GM12878 (cell line): ENCODE results near the gene YTHDF1. TPM values are rescaled to one million over a fixed set of nuclear protein-coding genes. Genes with fewer than 3 reads are reported as not detected.

ENCODE experiments used
- ATAC-seq: fragments of 200-7000 bp; cut with Tn5 transposase; 3 replicates; pipeline ENCODE4 v1.9.1; 2020; ENCODE audit warnings: mild to moderate bottlenecking, moderate library complexity
- BruUV-seq: library from RNA; stranded (reverse); fragments of 400-500 nt; replicated peaks from 2 replicates; lab custom pipeline; 2021; lab: Mats Ljungman, UMichigan
- CTCF ChIA-PET: fragments of 300-600 bp; sonication (Branson Sonifier 250); formaldehyde crosslinking; extraction: SDS; loops from one replicate; lab custom pipeline; 2021; ENCODE audit warnings: inconsistent platforms; lab: Yijun Ruan, JAX
- POLR2A ChIA-PET: fragments of 350-600 bp; formaldehyde crosslinking; extraction: SDS; loops from one replicate; lab custom pipeline; 2021; ENCODE audit warnings: inconsistent platforms; lab: Charles Lee
- RAD21 ChIA-PET: fragments of 300-600 bp; sonication (Branson Sonifier 250); formaldehyde crosslinking; loops from one replicate; lab custom pipeline; 2023; ENCODE audit warnings: antibody characterized with exemption; ENCODE audit not compliant: unreplicated experiment; lab: Charles Lee
- SMC1A ChIA-PET: fragments of 300-600 bp; sonication (Branson Sonifier 250); formaldehyde crosslinking; loops from one replicate; lab custom pipeline; 2023; ENCODE audit not compliant: unreplicated experiment, uncharacterized antibody; lab: Charles Lee
- DNase-seq: peaks from one replicate; pipeline ENCODE4 v3.0.0-alpha.2; 2011; ENCODE audit warnings: low read depth, low spot score
- FAIRE-seq: peaks from 3 replicates; lab custom pipeline; 2011; peaks lifted over from hg19 to GRCh38; lab: Jason Lieb, UNC
- H2AFZ ChIP-seq: 2 replicates; pipeline ENCODE4 v1.6.0; 2011; ENCODE audit warnings: low read depth, low read length, control low read depth; ENCODE audit not compliant: control insufficient read depth
- H3K27ac ChIP-seq: 2 replicates; pipeline ENCODE4 v1.5.1; 2011; ENCODE audit warnings: control low read depth; ENCODE audit not compliant: control insufficient read depth, insufficient read depth
- H3K27me3 ChIP-seq, 2 experiments: replicated peaks in 1 of 2; 2 replicates each; pipeline versions ENCODE4 v1.6.0 to v1.6.1; 2011; ENCODE audit warnings: low read length in 1 of 2; ENCODE audit not compliant: control insufficient read depth in 2 of 2, insufficient read depth in 2 of 2
- H3K36me3 ChIP-seq, 2 experiments: 2 replicates each; pipeline ENCODE4 v1.5.1; 2011; ENCODE audit warnings: low read length in 1 of 2; ENCODE audit not compliant: control insufficient read depth in 2 of 2, insufficient read depth in 2 of 2
- H3K4me1 ChIP-seq: 2 replicates; pipeline ENCODE4 v1.6.1; 2011; ENCODE audit warnings: mild to moderate bottlenecking, low read length, moderate library complexity, mixed read lengths; ENCODE audit not compliant: control insufficient read depth, insufficient read depth
- H3K4me2 ChIP-seq: 2 replicates; pipeline ENCODE4 v1.6.0; 2011; ENCODE audit warnings: control low read depth; ENCODE audit not compliant: control insufficient read depth, insufficient read depth
- H3K4me3 ChIP-seq: fragments of 200-600 bp; sonication (generic); 2 replicates; pipeline ENCODE4 v1.5.1; 2016
- H3K79me2 ChIP-seq: 2 replicates; pipeline ENCODE4 v1.6.0; 2011; ENCODE audit warnings: low read length; ENCODE audit not compliant: control insufficient read depth, insufficient read depth
- H3K9ac ChIP-seq: 2 replicates; pipeline ENCODE4 v1.8.0; 2011; ENCODE audit warnings: low read length, control low read depth, mixed read lengths; ENCODE audit not compliant: control insufficient read depth, insufficient read depth
- H3K9me3 ChIP-seq: replicated peaks from 3 replicates; pipeline ENCODE4 v1.5.1; 2011; ENCODE audit warnings: mild to moderate bottlenecking, low read length; ENCODE audit not compliant: control insufficient read depth, insufficient read depth
- H4K20me1 ChIP-seq: 2 replicates; pipeline ENCODE4 v1.6.0; 2011; ENCODE audit not compliant: control insufficient read depth, insufficient read depth
- CHD4 ChIP-seq: fragments of 200-600 bp; sonication (generic); IDR thresholded peaks from 2 replicates; pipeline ENCODE4 v1.6.1; 2016; ENCODE audit warnings: mild to moderate bottlenecking
- EZH2 ChIP-seq: IDR thresholded peaks from 2 replicates; pipeline ENCODE4 v1.6.1; 2012; ENCODE audit warnings: low read depth, mild to moderate bottlenecking, control low read depth, inconsistent platforms, low read length, borderline replicate concordance; ENCODE audit not compliant: control insufficient read depth
- KAT2A ChIP-seq: conservative IDR thresholded peaks from 2 replicates; pipeline ENCODE4 v1.6.1; 2011; ENCODE audit warnings: low read depth, low read length; ENCODE audit not compliant: control insufficient read depth
- LARP7 ChIP-seq: fragments of 450-650 bp; IDR thresholded peaks from 2 replicates; pipeline ENCODE4 v1.6.1; 2017; ENCODE audit warnings: mild to moderate bottlenecking
- NFYA ChIP-seq: IDR thresholded peaks from 2 replicates; pipeline ENCODE4 v1.6.1; 2011; ENCODE audit warnings: low read depth, mild to moderate bottlenecking, low read length, improper control_type of control experiment, borderline replicate concordance
- PAX8 ChIP-seq: fragments of 450-650 bp; IDR thresholded peaks from 2 replicates; pipeline ENCODE4 v1.6.1; 2017; ENCODE audit warnings: mild to moderate bottlenecking, moderate library complexity
- POU2F2 ChIP-seq: IDR thresholded peaks from 3 replicates; pipeline ENCODE4 v1.6.1; 2011; ENCODE audit warnings: low read depth, mild to moderate bottlenecking, low read length, borderline replicate concordance
- SREBF2 ChIP-seq: IDR thresholded peaks from 2 replicates; pipeline ENCODE4 v1.6.1; 2012; ENCODE audit warnings: mild to moderate bottlenecking, low read length
- SRF ChIP-seq, 2 experiments: IDR thresholded peaks; 2 replicates each; pipeline ENCODE4 v1.6.1; 2011; ENCODE audit warnings: low read depth in 2 of 2, low read length in 2 of 2, mild to moderate bottlenecking in 1 of 2, moderate library complexity in 1 of 2
- ZNF274 ChIP-seq: IDR thresholded peaks from one replicate; pipeline ENCODE4 v1.8.0; 2011; ENCODE audit not compliant: insufficient read length, insufficient read depth
- WGBS: methylation state at CpG from one replicate; pipeline ENCODE4 v1.1.6; 2016; ENCODE audit warnings: low lambda C conversion rate; ENCODE audit not compliant: insufficient replicate concordance, insufficient coverage; ENCODE audit errors: missing lambda C conversion rate; 5-methylcytosine and 5-hydroxymethylcytosine counted together
- in situ Hi-C: fragments of 300-500 bp; cut with MboI; formaldehyde crosslinking; loops from 9 replicates; pipeline ENCODE4 v1.14.3; 2018; ENCODE audit warnings: mixed read lengths
- intact Hi-C: fragments of 100-400 bp; cut with micrococcal nuclease; formaldehyde crosslinking; loops from one replicate; pipeline ENCODE4 v1.14.2; 2022; ENCODE audit not compliant: unreplicated experiment
- polyA plus RNA-seq, 11 experiments: library from polyadenylated mRNA; depleted of rRNA in 4 of 11; unstranded in 6 of 11; stranded (reverse) in 5 of 11; fragments of >200 nt; fragmentation: Nextera tagmentation in 4 of 11; fragmentation: Illumina TruSeq in 1 of 11; extraction: Ambion mirVana in 4 of 11; extraction: Trizol in 1 of 11; gene quantifications; 1 replicate in 1 of 11; 2 replicates in 10 of 11; pipeline versions ENCODE4 v1.2.1 to v1.2.3, GENCODE V29; 2011 to 2016; ENCODE audit warnings: inconsistent platforms in 2 of 11, missing spikeins in 2 of 11, low read depth in 1 of 11
- total RNA-seq, 4 experiments: library from RNA; depleted of rRNA in 3 of 4; stranded (reverse); fragments of >200 nt in 3 of 4; fragmentation: Illumina TruSeq in 1 of 4; extraction: Trizol in 1 of 4; gene quantifications; 2 replicates each; pipeline versions ENCODE4 v1.2.1 to v1.2.3, GENCODE V29; 2013 to 2021
- TF ChIP-seq, protein P1 (sequence below): IDR thresholded peaks from 2 replicates; pipeline ENCODE4 v1.6.1; 2012; ENCODE audit warnings: low read depth, low read length, improper control_type of control experiment
- TF ChIP-seq, protein P2 (sequence below): IDR thresholded peaks from 2 replicates; pipeline ENCODE4 v1.6.1; 2012; ENCODE audit warnings: low read depth, low read length, improper control_type of control experiment

Gene YTHDF1
- total and polyA plus RNA-seq, 10 of the 15 experiments (the other 5 are each of a cell fraction or from before 2014, with no cell fraction given), result 4.6 to 37.8 (median 20.5) TPM

DNA sequence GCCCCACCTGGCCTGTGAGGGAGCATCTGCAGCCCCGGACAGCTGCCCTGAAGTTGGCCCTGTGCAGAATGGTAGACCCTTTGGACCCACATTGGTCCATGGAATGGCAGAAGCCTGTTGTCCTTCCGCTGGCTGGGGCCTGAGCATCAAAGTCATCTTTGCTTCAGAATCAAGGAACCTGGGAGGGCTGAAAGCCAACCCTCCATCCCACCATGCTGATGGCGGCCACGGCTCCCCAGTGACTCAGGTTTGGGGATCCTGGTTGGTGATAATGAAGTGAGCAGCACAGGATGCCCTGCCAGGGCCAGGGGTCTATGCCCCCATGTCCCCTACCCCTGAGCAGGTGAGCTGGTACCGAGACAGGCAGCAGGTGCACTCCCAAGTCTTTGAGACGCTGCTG is 52.8 kb downstream of the YTHDF1 start (continued):
- TF ChIP-seq EZH2 (no peak), LARP7 (no peak), CHD4 (no peak)

DNA sequence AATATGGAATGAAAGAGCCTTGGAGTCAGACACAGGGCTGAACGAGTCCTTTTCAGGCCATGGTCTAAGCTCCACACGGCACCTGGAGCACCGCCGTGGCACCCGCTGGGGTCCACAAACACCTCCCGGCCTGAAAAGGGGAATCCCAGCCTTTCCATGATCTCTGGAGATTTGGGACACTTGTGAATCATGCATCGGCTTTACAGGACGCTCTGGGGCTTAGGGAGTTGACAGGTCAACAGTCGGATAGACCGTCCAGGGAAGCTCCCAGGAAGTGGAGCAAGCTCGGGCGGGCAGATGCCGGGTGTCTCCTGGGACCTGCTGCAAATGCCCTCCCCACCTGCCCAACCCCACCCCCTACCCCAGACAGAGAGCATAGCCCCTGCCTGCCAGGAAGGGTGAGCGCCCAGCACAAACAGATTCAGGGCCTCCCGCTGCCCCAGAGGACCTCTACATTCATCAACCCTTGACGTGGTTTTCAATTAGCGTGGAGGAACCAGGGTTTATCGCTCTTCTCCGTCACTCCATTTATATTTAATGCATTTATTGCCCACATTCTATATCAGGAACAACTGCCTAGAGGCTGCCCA is 53.6 kb downstream of the YTHDF1 start:
- H4K20me1 ChIP-seq, result no peaks in the 10 kb centered on the region
- no peak for FAIRE-seq
- H2AFZ ChIP-seq, result no peak overlapping the region
- no TSS peak for BruUV-seq
- SMC1A ChIA-PET, result interaction anchor here (0.9 kb wide), 1 partner anchor 10 kb away, joined by 3 read pairs; no protein-coding TSS in a partner anchor
- no peak for TF ChIP-seq NFYA
- no peak for TF ChIP-seq POU2F2
- no peak for TF ChIP-seq SREBF2
- TF ChIP-seq, protein P1, sequence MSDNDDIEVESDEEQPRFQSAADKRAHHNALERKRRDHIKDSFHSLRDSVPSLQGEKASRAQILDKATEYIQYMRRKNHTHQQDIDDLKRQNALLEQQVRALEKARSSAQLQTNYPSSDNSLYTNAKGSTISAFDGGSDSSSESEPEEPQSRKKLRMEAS, result no peak
- TF ChIP-seq SRF (IDR thresholded peaks at IDR 0.05; ENCODE audit: low read depth in 2 of 2, low read length in 2 of 2), result no peak
- TF ChIP-seq, protein P2, sequence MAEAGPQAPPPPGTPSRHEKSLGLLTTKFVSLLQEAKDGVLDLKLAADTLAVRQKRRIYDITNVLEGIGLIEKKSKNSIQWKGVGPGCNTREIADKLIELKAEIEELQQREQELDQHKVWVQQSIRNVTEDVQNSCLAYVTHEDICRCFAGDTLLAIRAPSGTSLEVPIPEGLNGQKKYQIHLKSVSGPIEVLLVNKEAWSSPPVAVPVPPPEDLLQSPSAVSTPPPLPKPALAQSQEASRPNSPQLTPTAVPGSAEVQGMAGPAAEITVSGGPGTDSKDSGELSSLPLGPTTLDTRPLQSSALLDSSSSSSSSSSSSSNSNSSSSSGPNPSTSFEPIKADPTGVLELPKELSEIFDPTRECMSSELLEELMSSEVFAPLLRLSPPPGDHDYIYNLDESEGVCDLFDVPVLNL, result no peak
- TF ChIP-seq ZNF274, result no peak
- no peak for TF ChIP-seq PAX8
- TF ChIP-seq KAT2A, result no peak
- no peak overlapping the region for H3K4me2 ChIP-seq
- H3K36me3 ChIP-seq, result no peaks in the 10 kb centered on the region
- no peaks in the 10 kb centered on the region for H3K4me1 ChIP-seq
- no peak overlapping the region for H3K9ac ChIP-seq
- intact Hi-C loops (no loop called here), in situ Hi-C loops (no loop called here)
- no peak for ATAC-seq
- 23% methylated on average over 19 of the region's 19 CpGs for WGBS
- H3K27ac ChIP-seq, result no peak overlapping the region
- CTCF ChIA-PET, result no interaction called here
- H3K27me3 ChIP-seq, result peaks cover 0 to 2% of the 10 kb centered on the region in 2 experiments; a peak in 3 of 4 replicates
- H3K4me3 ChIP-seq, result no peak overlapping the region
- DNase-seq, result no peak
- POLR2A ChIA-PET, result no interaction called here
- H3K9me3 ChIP-seq, result no peaks in the 10 kb centered on the region
- no peaks in the 10 kb centered on the region for H3K79me2 ChIP-seq
- RAD21 ChIA-PET, result no interaction called here
